Measurements from ENCODE around the gene A2M.

- no peak for TF ChIP-seq CTCF (IDR thresholded peaks at IDR 0.05; ENCODE audit: insufficient read depth, low read length, poor library complexity, severe bottlenecking)
- TF ChIP-seq EZH2phosphoT487 (conservative IDR thresholded peaks at IDR 0.05; ENCODE audit: low read length): no peak
These were observed 47.7 kb upstream of the A2M start for GRCh38 chr12:9163392-9163791.

All from SU-DHL-6 (cell line).